HEK293 (cell line): ENCODE measurements around the gene EHMT1.

Source experiments
- CTCF ChIA-PET: fragments of 350-600 bp; formaldehyde crosslinking; extraction: SDS; loops from one replicate; lab custom pipeline; 2021; ENCODE audit warnings: antibody characterized with exemption; lab: Yijun Ruan, JAX
- POLR2A ChIA-PET: fragments of 300-600 bp; formaldehyde crosslinking; extraction: SDS; loops from one replicate; lab custom pipeline; 2020; ENCODE audit warnings: antibody characterized with exemption, inconsistent platforms; lab: Yijun Ruan, JAX
- H3K27ac ChIP-seq: fragments of 200-500 bp; sonication (Bioruptor generic); 2 replicates; pipeline ENCODE4 v1.5.1; 2014; ENCODE audit warnings: low read depth, low read length, control low read depth, inconsistent platforms; ENCODE audit errors: extremely low read depth
- H3K36me3 ChIP-seq, 2 experiments: fragments of 200-500 bp in 1 of 2; sonication (Bioruptor generic) in 1 of 2; 1 replicate in 1 of 2; 2 replicates in 1 of 2; pipeline ENCODE4 v1.5.1; 2014 to 2017; ENCODE audit warnings: inconsistent platforms in 2 of 2, low read length in 2 of 2; ENCODE audit not compliant: control insufficient read depth in 2 of 2, insufficient read depth in 1 of 2
- H3K4me1 ChIP-seq: fragments of 200-500 bp; sonication (Bioruptor generic); 2 replicates; pipeline ENCODE4 v1.5.1; 2014; ENCODE audit warnings: mild to moderate bottlenecking, low read length, inconsistent platforms; ENCODE audit not compliant: control insufficient read depth, insufficient read depth
- H3K4me3 ChIP-seq: 2 replicates; pipeline ENCODE4 v1.5.1; 2011; ENCODE audit warnings: low read depth, mild to moderate bottlenecking, control low read depth, low read length, moderate library complexity
- H3K9me3 ChIP-seq: fragments of 200-500 bp; sonication (Bioruptor generic); 2 replicates; pipeline ENCODE4 v1.5.1; 2014; ENCODE audit warnings: low read depth, low read length, inconsistent platforms; ENCODE audit not compliant: control insufficient read depth, insufficient read depth
- GLIS1 ChIP-seq: fragments of 450-650 bp; formaldehyde crosslinking; IDR thresholded peaks from 2 replicates; pipeline ENCODE4 v1.5.1; 2016; ENCODE audit warnings: missing biosample characterization, missing genetic modification characterization
- GLIS2 ChIP-seq: fragments of 450-650 bp; formaldehyde crosslinking; IDR thresholded peaks from 2 replicates; pipeline ENCODE4 v1.5.1; 2016; ENCODE audit warnings: missing biosample characterization, missing genetic modification characterization
- HIC1 ChIP-seq: fragments of 450-650 bp; formaldehyde crosslinking; IDR thresholded peaks from 2 replicates; pipeline ENCODE4 v1.5.1; 2016; ENCODE audit warnings: missing biosample characterization, missing genetic modification characterization
- KLF10 ChIP-seq: fragments of 450-650 bp; IDR thresholded peaks from 2 replicates; pipeline ENCODE4 v1.5.1; 2018; ENCODE audit warnings: missing biosample characterization, mild to moderate bottlenecking, missing genetic modification characterization
- KLF16 ChIP-seq: fragments of 450-650 bp; formaldehyde crosslinking; IDR thresholded peaks from 2 replicates; pipeline ENCODE4 v1.5.1; 2017; ENCODE audit warnings: missing biosample characterization, missing genetic modification characterization
- OSR2 ChIP-seq: fragments of 450-650 bp; formaldehyde crosslinking; IDR thresholded peaks from 2 replicates; pipeline ENCODE4 v1.5.1; 2016; ENCODE audit warnings: missing biosample characterization, missing genetic modification characterization
- SCRT2 ChIP-seq: fragments of 450-650 bp; formaldehyde crosslinking; IDR thresholded peaks from 2 replicates; pipeline ENCODE4 v1.5.1; 2016; ENCODE audit warnings: missing biosample characterization, missing genetic modification characterization
- SP2 ChIP-seq: fragments of 450-650 bp; formaldehyde crosslinking; IDR thresholded peaks from 2 replicates; pipeline ENCODE4 v1.5.1; 2016; ENCODE audit warnings: missing biosample characterization, missing genetic modification characterization
- SP3 ChIP-seq: fragments of 450-650 bp; formaldehyde crosslinking; IDR thresholded peaks from 2 replicates; pipeline ENCODE4 v1.5.1; 2016; ENCODE audit warnings: missing biosample characterization, missing genetic modification characterization
- ZBTB10 ChIP-seq: fragments of 450-650 bp; formaldehyde crosslinking; IDR thresholded peaks from 2 replicates; pipeline ENCODE4 v1.5.1; 2016; ENCODE audit warnings: missing biosample characterization, missing genetic modification characterization
- ZBTB26 ChIP-seq: fragments of 450-650 bp; formaldehyde crosslinking; optimal IDR thresholded peaks from 2 replicates; pipeline ENCODE3; 2016; ENCODE audit warnings: missing biosample characterization, mild to moderate bottlenecking, missing genetic modification characterization
- ZBTB8A ChIP-seq: fragments of 450-650 bp; formaldehyde crosslinking; IDR thresholded peaks from 2 replicates; pipeline ENCODE4 v1.5.1; 2016; ENCODE audit warnings: missing biosample characterization, missing genetic modification characterization
- ZEB2 ChIP-seq: fragments of 450-650 bp; formaldehyde crosslinking; IDR thresholded peaks from 2 replicates; pipeline ENCODE4 v1.5.1; 2016; ENCODE audit warnings: missing biosample characterization, missing genetic modification characterization
- ZIC2 ChIP-seq: fragments of 450-650 bp; formaldehyde crosslinking; IDR thresholded peaks from 2 replicates; pipeline ENCODE4 v1.5.1; 2016; ENCODE audit warnings: missing biosample characterization, missing genetic modification characterization
- ZNF121 ChIP-seq: fragments of 450-650 bp; formaldehyde crosslinking; IDR thresholded peaks from 2 replicates; pipeline ENCODE4 v1.5.1; 2016; ENCODE audit warnings: missing biosample characterization, missing genetic modification characterization
- ZNF133 ChIP-seq: fragments of 450-650 bp; formaldehyde crosslinking; IDR thresholded peaks from 2 replicates; pipeline ENCODE4 v1.5.1; 2016; ENCODE audit warnings: missing biosample characterization, missing genetic modification characterization
- ZNF155 ChIP-seq: fragments of 450-650 bp; formaldehyde crosslinking; IDR thresholded peaks from 2 replicates; pipeline ENCODE4 v1.5.1; 2016; ENCODE audit warnings: missing biosample characterization, missing genetic modification characterization
- ZNF211 ChIP-seq: fragments of 450-650 bp; formaldehyde crosslinking; IDR thresholded peaks from 2 replicates; pipeline ENCODE4 v1.5.1; 2016; ENCODE audit warnings: low read depth, missing biosample characterization, missing genetic modification characterization
- ZNF366 ChIP-seq: fragments of 450-650 bp; formaldehyde crosslinking; conservative IDR thresholded peaks from 2 replicates; pipeline ENCODE4 v1.5.1; 2016; ENCODE audit warnings: missing biosample characterization, missing genetic modification characterization
- ZNF394 ChIP-seq: fragments of 450-650 bp; formaldehyde crosslinking; IDR thresholded peaks from 2 replicates; pipeline ENCODE4 v1.5.1; 2016; ENCODE audit warnings: missing biosample characterization, missing genetic modification characterization, mild to moderate bottlenecking, moderate library complexity, borderline replicate concordance
- ZNF585B ChIP-seq: fragments of 450-650 bp; formaldehyde crosslinking; IDR thresholded peaks from 2 replicates; pipeline ENCODE4 v1.5.1; 2016; ENCODE audit warnings: missing biosample characterization, missing genetic modification characterization
- ZNF639 ChIP-seq: fragments of 450-650 bp; formaldehyde crosslinking; IDR thresholded peaks from 2 replicates; pipeline ENCODE4 v1.5.1; 2016; ENCODE audit warnings: missing biosample characterization, missing genetic modification characterization
- ZNF645 ChIP-seq: fragments of 450-650 bp; formaldehyde crosslinking; IDR thresholded peaks from 2 replicates; pipeline ENCODE4; 2016; ENCODE audit warnings: missing biosample characterization, missing genetic modification characterization
- ZNF76 ChIP-seq: fragments of 450-650 bp; formaldehyde crosslinking; IDR thresholded peaks from 2 replicates; pipeline ENCODE4; 2016; ENCODE audit warnings: low read depth, missing biosample characterization, missing genetic modification characterization, borderline replicate concordance
- ZSCAN16 ChIP-seq: fragments of 450-650 bp; formaldehyde crosslinking; IDR thresholded peaks from 2 replicates; pipeline ENCODE4 v1.5.1; 2016; ENCODE audit warnings: missing biosample characterization, missing genetic modification characterization
- ZSCAN30 ChIP-seq: fragments of 450-650 bp; IDR thresholded peaks from 2 replicates; pipeline ENCODE4 v1.5.1; 2018; ENCODE audit warnings: missing biosample characterization, mild to moderate bottlenecking, missing genetic modification characterization, moderate library complexity

Gene EHMT1

GRCh38 chr9:137605121-137606004, 13.4 kb upstream of the EHMT1 start, which contains the start of gene ARRDC1 (continued):
- TF ChIP-seq ZBTB26 (tag by site-specific recombination) (peak; percentile 43), ZIC2 (tag by site-specific recombination) (peak; percentile 35), ZNF76 (tag by site-specific recombination) (peak; percentile 50; the same call in 1 of the 2 replicates), SP2 (tag by site-specific recombination) (peak; percentile 34; the same call in 1 of the 2 replicates), ZNF394 (tag by site-specific recombination) (no peak), SP3 (tag by site-specific recombination) (peak; percentile 44)

GRCh38 chr9:137606005-137606621, 12.7 kb upstream of the EHMT1 start:
- H3K36me3 ChIP-seq: no peaks in the 10 kb centered on the region
- H3K4me3 ChIP-seq: peak overlapping the region; percentile 66
- H3K9me3 ChIP-seq: no peaks in the 10 kb centered on the region
- H3K27ac ChIP-seq: peak overlapping the region; percentile 72; the same call in 1 of the 2 replicates
- H3K4me1 ChIP-seq: no peaks in the 10 kb centered on the region
- POLR2A ChIA-PET: interaction anchor here (1.4 to 2.3 kb wide), 2 partner anchors 8 to 15 kb away, joined by 5 to 43 read pairs; partner anchors contain the start of gene ZMYND19
- CTCF ChIA-PET: no interaction called here
- TF ChIP-seq SCRT2 (tag by site-specific recombination): 0 out of 2 replicates have a peak, but pooled peaks have one; percentile 18
- TF ChIP-seq ZNF133 (tag by site-specific recombination): no peak
- no peak for TF ChIP-seq ZNF155
- TF ChIP-seq KLF16 (tag by site-specific recombination): no peak
- TF ChIP-seq OSR2 (tag by site-specific recombination): peak; percentile 33
- peak; percentile 71 for TF ChIP-seq GLIS2 (tag by site-specific recombination)
- TF ChIP-seq GLIS1 (tag by site-specific recombination): peak; percentile 90
- TF ChIP-seq ZBTB10 (tag by site-specific recombination): no peak
- no peak for TF ChIP-seq ZNF639 (tag by site-specific recombination)
- TF ChIP-seq SP3 (tag by site-specific recombination): no peak
- peak; percentile 85 for TF ChIP-seq ZSCAN30 (tag by site-specific recombination)
- TF ChIP-seq HIC1 (tag by site-specific recombination): peak; percentile 40; the same call in 1 of the 2 replicates
- peak; percentile 89 for TF ChIP-seq ZIC2 (tag by site-specific recombination)
- no peak for TF ChIP-seq ZNF645
- 0 out of 2 replicates have a peak, but pooled peaks have one; percentile 30 for TF ChIP-seq ZNF121 (tag by site-specific recombination)
- no peak for TF ChIP-seq ZNF366 (tag by site-specific recombination)
- TF ChIP-seq KLF10 (tag by site-specific recombination): 0 out of 2 replicates have a peak, but pooled peaks have one; percentile 20
- no peak for TF ChIP-seq ZNF211
- TF ChIP-seq ZSCAN16 (tag by site-specific recombination): no peak
- no peak for TF ChIP-seq ZNF585B (tag by site-specific recombination)
- TF ChIP-seq ZEB2 (tag by site-specific recombination): peak; percentile 30; the same call in 1 of the 2 replicates
- peak; percentile 39; the same call in 1 of the 2 replicates for TF ChIP-seq ZBTB8A
